Mesendoderm (in vitro differentiated cells): ENCODE data around the gene ATP6V0D1.

Experiments
- DNase-seq: peaks from one replicate; pipeline ENCODE4 v3.0.0; 2013
- H2AK5ac ChIP-seq: 2 replicates; pipeline ENCODE4 v1.6.1; 2013; ENCODE audit warnings: low read length, inconsistent platforms
- H2BK120ac ChIP-seq: 2 replicates; pipeline ENCODE4 v1.6.1; 2013; ENCODE audit warnings: low read depth, mild to moderate bottlenecking, low read length, moderate library complexity, mixed read lengths
- H2BK15ac ChIP-seq: replicated peaks from 2 replicates; pipeline ENCODE4 v1.6.1; 2013; ENCODE audit warnings: low read depth, mild to moderate bottlenecking, moderate library complexity
- H2BK5ac ChIP-seq: 2 replicates; pipeline ENCODE4 v1.6.1; 2013; ENCODE audit warnings: low read length, inconsistent platforms
- H3K18ac ChIP-seq: 2 replicates; pipeline ENCODE4 v1.6.1; 2013; ENCODE audit warnings: mild to moderate bottlenecking, low read length, mixed read lengths
- H3K23ac ChIP-seq: one replicate; pipeline ENCODE4 v1.6.1; 2013; ENCODE audit warnings: low read length
- H3K27ac ChIP-seq: 2 replicates; pipeline ENCODE4 v1.5.1; 2013; ENCODE audit warnings: low read depth, mild to moderate bottlenecking, inconsistent platforms, low read length, moderate library complexity
- H3K27me3 ChIP-seq: 2 replicates; pipeline ENCODE4 v1.6.1; 2013; ENCODE audit warnings: low read length, control low read depth, mild to moderate bottlenecking, inconsistent platforms; ENCODE audit not compliant: insufficient read depth, poor library complexity
- H3K36me3 ChIP-seq: 2 replicates; pipeline ENCODE4 v1.6.1; 2013; ENCODE audit warnings: low read length, inconsistent platforms; ENCODE audit not compliant: control insufficient read depth, insufficient read depth
- H3K4ac ChIP-seq: one replicate; pipeline ENCODE4 v1.6.1; 2013; ENCODE audit warnings: low read depth, mild to moderate bottlenecking, low read length, moderate library complexity
- H3K4me1 ChIP-seq: 2 replicates; pipeline ENCODE4 v1.6.1; 2013; ENCODE audit warnings: low read depth, low read length, inconsistent platforms; ENCODE audit not compliant: control insufficient read depth
- H3K4me2 ChIP-seq: 2 replicates; pipeline ENCODE4 v1.6.1; 2013; ENCODE audit warnings: low read length
- H3K4me3 ChIP-seq: 2 replicates; pipeline ENCODE4 v1.5.1; 2013; ENCODE audit warnings: mild to moderate bottlenecking, low read length
- H3K56ac ChIP-seq: one replicate; pipeline ENCODE4 v1.6.1; 2013; ENCODE audit warnings: low read length
- H3K79me1 ChIP-seq: 2 replicates; pipeline ENCODE4 v1.6.1; 2013; ENCODE audit warnings: low read length, inconsistent platforms
- H3K79me2 ChIP-seq: 2 replicates; pipeline ENCODE4 v1.6.1; 2013; ENCODE audit warnings: mild to moderate bottlenecking, low read length; ENCODE audit not compliant: control insufficient read depth, insufficient read depth
- H3K9ac ChIP-seq: 2 replicates; pipeline ENCODE4 v1.6.1; 2013; ENCODE audit warnings: low read length, inconsistent platforms
- H4K5ac ChIP-seq: one replicate; pipeline ENCODE4 v1.6.1; 2013; ENCODE audit warnings: low read length
- H4K8ac ChIP-seq: one replicate; pipeline ENCODE4 v1.6.1; 2013; ENCODE audit warnings: low read depth, mild to moderate bottlenecking, control low read depth, low read length, moderate library complexity
- WGBS: extraction: QIAGEN DNeasy Blood & Tissue Kit; methylation state at CpG from one replicate; pipeline ENCODE4 v1.1.7; 2013; ENCODE audit warnings: low lambda C conversion rate, missing lambda C conversion rate; ENCODE audit not compliant: insufficient coverage; ENCODE audit errors: extremely low coverage; 5-methylcytosine and 5-hydroxymethylcytosine counted together

The ATP6V0D1 gene

GRCh38 chr16:67407788-67408452, 73.0 kb downstream of the ATP6V0D1 start:
- Histone ChIP-seq H3K9ac (no peak overlapping the region), H3K4ac (no peak overlapping the region), H3K56ac (peak overlapping the region; percentile 49), H3K27me3 (no peaks in the 10 kb centered on the region), H3K4me3 (no peak overlapping the region), H3K79me1 (no peaks in the 10 kb centered on the region), H4K8ac (no peak overlapping the region), H3K36me3 (no peaks in the 10 kb centered on the region), H3K4me2 (no peak overlapping the region), H4K5ac (no peak overlapping the region), H2BK120ac (no peak overlapping the region), H3K23ac (no peak overlapping the region), H3K27ac (no peak overlapping the region), H3K4me1 (peaks cover 4% of the 10 kb centered on the region), H2BK5ac (no peak overlapping the region), H2BK15ac (no peak overlapping the region), H2AK5ac (no peak overlapping the region), H3K79me2 (no peaks in the 10 kb centered on the region), H3K18ac (no peak overlapping the region)
- peak; percentile 39 for DNase-seq
- no CpG with 5 or more reads among the region's 6 CpGs for WGBS

- no peak overlapping the region for H3K18ac ChIP-seq
- no peak overlapping the region for H3K4ac ChIP-seq
- no peak overlapping the region for H4K5ac ChIP-seq
- no peak overlapping the region for H2BK120ac ChIP-seq
- H2AK5ac ChIP-seq, result no peak overlapping the region
- no peaks in the 10 kb centered on the region for H3K79me1 ChIP-seq
- no peak overlapping the region for H2BK5ac ChIP-seq
- no peak overlapping the region for H3K27ac ChIP-seq
- H3K36me3 ChIP-seq, result no peaks in the 10 kb centered on the region
- peak overlapping the region; percentile 71 for H3K56ac ChIP-seq
- peaks cover 4% of the 10 kb centered on the region for H3K4me1 ChIP-seq
- H3K4me2 ChIP-seq, result no peak overlapping the region
- H3K9ac ChIP-seq, result no peak overlapping the region
- no peak for DNase-seq
- no peaks in the 10 kb centered on the region for H3K79me2 ChIP-seq
- WGBS, result no CpG with 5 or more reads among the region's 7 CpGs
- H4K8ac ChIP-seq, result no peak overlapping the region
- H3K4me3 ChIP-seq, result no peak overlapping the region
- H3K27me3 ChIP-seq, result no peaks in the 10 kb centered on the region
- H3K23ac ChIP-seq, result no peak overlapping the region
- H2BK15ac ChIP-seq, result no peak overlapping the region
Measured at GRCh38 chr16:67407176-67407787, 73.7 kb downstream of the ATP6V0D1 start.

GRCh38 chr16:67406111-67406971, 74.6 kb downstream of the ATP6V0D1 start:
- H2AK5ac ChIP-seq, result no peak overlapping the region
- H3K56ac ChIP-seq, result peak overlapping the region; percentile 71
- no peak overlapping the region for H3K23ac ChIP-seq
- H3K18ac ChIP-seq, result no peak overlapping the region
- H3K27ac ChIP-seq, result no peak overlapping the region
- no peak overlapping the region for H3K9ac ChIP-seq
- no peak overlapping the region for H2BK120ac ChIP-seq
- no peaks in the 10 kb centered on the region for H3K27me3 ChIP-seq
- no peak overlapping the region for H3K4me2 ChIP-seq
- H3K79me2 ChIP-seq, result no peaks in the 10 kb centered on the region
- DNase-seq, result peak; percentile 49
- no peak overlapping the region for H3K4ac ChIP-seq
- no peak overlapping the region for H4K8ac ChIP-seq
- no peak overlapping the region for H2BK5ac ChIP-seq
- no CpG with 5 or more reads among the region's 18 CpGs for WGBS
- H3K4me3 ChIP-seq, result no peak overlapping the region
- no peak overlapping the region for H4K5ac ChIP-seq
- no peak overlapping the region for H2BK15ac ChIP-seq
- H3K4me1 ChIP-seq, result peaks cover 4% of the 10 kb centered on the region
- H3K79me1 ChIP-seq, result no peaks in the 10 kb centered on the region
- no peaks in the 10 kb centered on the region for H3K36me3 ChIP-seq

- H3K4ac ChIP-seq, result no peak overlapping the region
- H3K79me2 ChIP-seq, result no peaks in the 10 kb centered on the region
- no peak overlapping the region for H3K23ac ChIP-seq
- no peak overlapping the region for H3K56ac ChIP-seq
- no peak overlapping the region for H3K4me2 ChIP-seq
- no peak for DNase-seq
- no peak overlapping the region for H4K5ac ChIP-seq
- no peaks in the 10 kb centered on the region for H3K27me3 ChIP-seq
- H4K8ac ChIP-seq, result no peak overlapping the region
- no peak overlapping the region for H3K27ac ChIP-seq
- H3K4me3 ChIP-seq, result no peak overlapping the region
- no peak overlapping the region for H2BK5ac ChIP-seq
- no peak overlapping the region for H2BK120ac ChIP-seq
- no peak overlapping the region for H2AK5ac ChIP-seq
- H3K36me3 ChIP-seq, result no peaks in the 10 kb centered on the region
- no peaks in the 10 kb centered on the region for H3K79me1 ChIP-seq
- no peak overlapping the region for H3K9ac ChIP-seq
- H3K18ac ChIP-seq, result no peak overlapping the region
- H3K4me1 ChIP-seq, result peaks cover 4% of the 10 kb centered on the region
- no CpG with 5 or more reads among the region's 8 CpGs for WGBS
- H2BK15ac ChIP-seq, result no peak overlapping the region
Measured at GRCh38 chr16:67405336-67405735, 75.6 kb downstream of the ATP6V0D1 start.

DNA sequence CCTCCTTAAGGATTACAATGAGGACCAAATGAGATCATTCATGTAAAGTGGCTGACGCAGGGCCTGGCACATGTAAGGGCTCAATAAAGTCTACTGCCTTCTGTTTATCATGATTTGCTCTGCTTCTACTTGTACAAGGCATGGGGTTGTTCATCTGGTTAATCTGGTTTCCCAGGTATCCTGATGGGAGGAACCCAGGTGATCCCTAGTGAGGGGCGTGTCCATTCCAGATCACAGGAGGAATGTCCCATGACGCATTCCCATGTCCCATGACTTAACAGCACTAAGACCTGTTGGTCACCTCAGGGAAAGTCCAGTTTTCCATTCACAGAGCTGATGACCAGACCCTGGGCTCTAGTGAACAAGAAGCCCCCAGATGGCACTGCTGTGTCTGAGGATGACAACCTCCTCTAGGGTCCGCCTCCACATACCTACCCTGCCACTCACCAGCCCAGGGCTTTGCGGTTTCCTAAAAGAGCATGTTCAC, 76.2 kb downstream of the ATP6V0D1 start:
- Histone ChIP-seq H3K4ac (no peak overlapping the region), H4K8ac (no peak overlapping the region), H3K4me1 (peaks cover 4% of the 10 kb centered on the region), H3K9ac (no peak overlapping the region), H4K5ac (no peak overlapping the region), H3K79me1 (no peaks in the 10 kb centered on the region), H3K27me3 (no peaks in the 10 kb centered on the region), H2BK120ac (no peak overlapping the region), H2BK15ac (no peak overlapping the region), H3K18ac (no peak overlapping the region), H2AK5ac (no peak overlapping the region), H3K4me3 (no peak overlapping the region), H3K27ac (no peak overlapping the region), H2BK5ac (no peak overlapping the region), H3K23ac (no peak overlapping the region), H3K79me2 (no peaks in the 10 kb centered on the region), H3K56ac (no peak overlapping the region), H3K4me2 (no peak overlapping the region), H3K36me3 (no peaks in the 10 kb centered on the region)
- peak; percentile 55 for DNase-seq
- WGBS, result no CpG with 5 or more reads among the region's 5 CpGs
